Measurements from ENCODE around the gene C6orf89.

The C6orf89 gene, protein sequence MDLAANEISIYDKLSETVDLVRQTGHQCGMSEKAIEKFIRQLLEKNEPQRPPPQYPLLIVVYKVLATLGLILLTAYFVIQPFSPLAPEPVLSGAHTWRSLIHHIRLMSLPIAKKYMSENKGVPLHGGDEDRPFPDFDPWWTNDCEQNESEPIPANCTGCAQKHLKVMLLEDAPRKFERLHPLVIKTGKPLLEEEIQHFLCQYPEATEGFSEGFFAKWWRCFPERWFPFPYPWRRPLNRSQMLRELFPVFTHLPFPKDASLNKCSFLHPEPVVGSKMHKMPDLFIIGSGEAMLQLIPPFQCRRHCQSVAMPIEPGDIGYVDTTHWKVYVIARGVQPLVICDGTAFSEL

DNA sequence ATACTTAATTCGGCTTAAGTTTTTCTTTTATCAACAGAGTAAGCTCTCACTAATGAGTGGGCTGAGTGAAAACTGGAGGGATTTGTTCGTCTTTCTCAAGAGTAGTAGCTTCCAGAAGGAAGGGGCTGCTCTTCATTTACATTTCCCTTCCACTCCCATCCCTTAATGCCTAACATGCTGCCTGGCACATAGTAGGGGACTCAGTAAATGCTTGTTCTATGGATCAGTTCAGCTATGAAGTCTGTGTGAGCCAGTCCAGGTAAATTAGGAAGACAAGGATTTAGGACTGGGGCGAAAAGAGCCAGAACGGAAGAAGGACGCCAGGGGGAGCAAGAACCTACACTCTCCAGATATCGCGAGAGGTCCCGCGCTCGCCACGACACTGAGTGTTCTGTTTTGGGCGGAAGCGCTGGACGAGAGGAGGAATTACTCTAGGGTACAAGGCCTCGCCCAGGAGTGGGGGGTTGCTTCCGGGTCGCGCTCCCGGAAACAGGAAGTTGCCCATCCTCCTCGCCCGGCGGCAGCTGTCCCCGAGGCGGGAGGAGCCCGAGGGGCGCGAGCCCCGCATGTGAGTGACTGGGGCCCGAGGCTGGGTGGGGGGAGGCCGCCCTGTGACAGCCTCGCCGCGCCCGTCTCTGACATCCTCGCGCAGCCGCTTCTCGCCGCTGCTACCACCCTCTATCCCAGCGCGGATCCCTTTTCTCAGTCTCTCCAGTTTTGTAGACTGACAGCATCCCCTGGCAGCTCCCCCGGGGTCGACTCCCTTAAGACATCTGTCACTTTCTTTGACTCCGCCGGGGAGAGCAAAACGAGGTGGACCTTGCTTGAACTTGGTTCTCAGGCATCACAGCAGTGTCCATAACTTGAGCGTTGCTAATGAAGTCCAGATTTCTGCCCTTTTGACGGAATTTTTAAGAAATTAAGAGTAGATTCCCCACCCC lies at the start of gene C6orf89:
C6orf89 (plus strand) TSS at position 492 of the 941 bp plus-strand sequence. CDS start 13,493 bp downstream, outside the sequence.
- DNase-seq (ENCODE audit: low read depth): peak; percentile 96

DNA sequence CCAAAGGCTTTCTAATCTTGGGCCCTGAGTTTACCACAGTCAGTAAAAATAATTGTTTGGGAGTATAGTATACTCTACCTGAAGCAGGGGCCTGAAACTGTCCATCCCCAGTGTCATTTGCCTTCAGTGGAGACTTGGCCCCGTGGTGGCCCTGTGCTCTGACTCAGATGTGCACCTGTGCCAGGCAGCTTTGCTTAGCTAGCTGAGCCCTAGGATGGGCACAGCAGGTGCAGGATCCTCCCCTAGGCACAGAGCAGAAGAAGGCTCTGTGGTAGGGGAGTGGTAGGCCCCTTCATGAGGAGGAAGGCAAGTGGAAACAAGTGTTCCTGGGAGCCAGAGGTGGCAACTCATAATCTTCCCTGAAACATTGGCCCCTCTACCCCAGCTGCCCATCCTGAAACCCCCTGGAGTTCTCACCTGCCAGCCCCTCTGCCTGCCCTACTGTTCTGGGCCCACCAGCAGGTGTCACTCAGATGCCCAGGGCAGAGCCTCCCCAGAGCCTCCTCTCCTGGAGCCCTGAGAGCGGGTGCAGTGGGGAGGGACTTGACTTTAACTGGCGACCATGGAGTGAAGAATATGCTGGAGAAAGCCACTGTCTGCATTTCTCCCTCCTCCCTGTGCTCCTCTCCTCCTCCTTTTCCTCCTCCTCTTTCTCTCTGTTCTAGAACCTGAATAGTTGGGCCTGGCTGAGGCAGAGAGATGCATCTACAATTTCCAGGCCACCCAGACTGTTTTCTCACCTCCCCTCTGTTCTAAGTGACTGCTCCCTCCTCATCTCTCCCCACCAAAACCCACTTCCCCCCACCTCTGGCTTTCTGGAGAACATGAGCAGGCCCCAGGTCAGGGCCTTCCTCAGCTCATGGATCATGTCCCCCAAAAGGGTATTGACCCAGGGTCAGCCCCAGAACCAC lies 49.4 kb upstream of the C6orf89 start:
- DNase-seq (ENCODE audit: low read depth): no peak

DNA sequence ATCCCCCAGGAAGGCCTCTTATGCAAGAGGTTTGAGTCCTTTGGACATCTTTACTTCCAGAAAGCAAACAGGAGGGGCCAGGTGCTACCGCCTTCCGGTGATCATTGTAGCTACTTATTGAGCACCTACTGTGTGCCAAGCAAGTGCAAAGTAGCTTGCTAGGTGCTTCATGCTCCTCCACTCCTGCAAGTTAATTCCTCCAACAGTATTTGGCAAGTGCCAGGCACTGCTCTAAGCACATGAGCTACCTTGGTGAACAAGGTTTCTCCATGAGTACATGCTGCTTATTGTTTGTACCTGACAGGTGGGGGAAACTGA lies 48.8 kb upstream of the C6orf89 start:
- DNase-seq (ENCODE audit: low read depth): no peak

GRCh38 chr6:36837686-36838085 lies 48.1 kb upstream of the C6orf89 start:
- no peak for DNase-seq (ENCODE audit: low read depth)

DNA sequence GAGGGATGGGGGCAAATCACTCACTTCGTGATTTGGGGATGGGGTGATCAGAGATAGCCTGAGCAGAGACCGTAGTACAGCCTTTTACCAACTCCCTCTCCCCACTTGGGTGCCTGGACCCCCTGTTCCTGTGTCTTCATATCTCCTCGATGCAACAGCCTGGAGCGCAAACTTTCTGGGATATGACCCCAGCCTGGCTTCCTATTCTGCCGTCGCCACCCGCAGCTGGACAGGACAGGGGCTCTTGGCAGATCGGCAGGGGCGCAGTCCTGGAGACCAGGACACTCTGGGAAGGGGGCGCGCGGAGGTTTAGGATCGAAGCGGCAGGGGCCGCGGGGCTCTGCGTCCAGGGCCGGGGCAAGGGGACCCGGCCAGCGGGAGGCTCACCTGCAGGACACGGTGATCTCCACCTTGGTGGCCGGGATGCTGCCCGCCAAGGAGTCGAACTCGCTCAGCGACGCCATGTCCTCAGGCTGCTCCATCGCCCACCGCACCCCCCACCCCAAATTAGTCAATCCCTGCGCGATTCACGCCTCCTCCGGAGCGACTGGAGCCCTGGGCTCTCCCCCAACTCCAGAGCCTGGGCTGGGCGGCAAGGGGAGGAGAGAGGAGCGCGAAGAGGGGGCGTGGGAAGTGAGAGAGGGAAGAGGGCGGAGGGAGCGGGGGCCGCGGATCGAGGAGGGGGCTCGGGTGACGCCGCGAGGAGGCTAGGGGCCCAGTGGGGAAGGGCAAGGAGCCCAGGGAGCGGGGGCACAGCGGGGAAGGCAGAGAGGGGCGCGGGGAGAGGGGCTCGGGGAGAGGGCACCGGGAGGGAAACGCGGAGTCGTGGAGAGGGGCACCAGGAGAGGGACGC lies 46.6 kb upstream of the C6orf89 start, which contains the start of gene CPNE5:
CPNE5 (minus strand) TSS at position 549 of the 853 bp plus-strand sequence; CDS start at position 482, 67 bp downstream.
- DNase-seq (ENCODE audit: low read depth): no peak

DNA sequence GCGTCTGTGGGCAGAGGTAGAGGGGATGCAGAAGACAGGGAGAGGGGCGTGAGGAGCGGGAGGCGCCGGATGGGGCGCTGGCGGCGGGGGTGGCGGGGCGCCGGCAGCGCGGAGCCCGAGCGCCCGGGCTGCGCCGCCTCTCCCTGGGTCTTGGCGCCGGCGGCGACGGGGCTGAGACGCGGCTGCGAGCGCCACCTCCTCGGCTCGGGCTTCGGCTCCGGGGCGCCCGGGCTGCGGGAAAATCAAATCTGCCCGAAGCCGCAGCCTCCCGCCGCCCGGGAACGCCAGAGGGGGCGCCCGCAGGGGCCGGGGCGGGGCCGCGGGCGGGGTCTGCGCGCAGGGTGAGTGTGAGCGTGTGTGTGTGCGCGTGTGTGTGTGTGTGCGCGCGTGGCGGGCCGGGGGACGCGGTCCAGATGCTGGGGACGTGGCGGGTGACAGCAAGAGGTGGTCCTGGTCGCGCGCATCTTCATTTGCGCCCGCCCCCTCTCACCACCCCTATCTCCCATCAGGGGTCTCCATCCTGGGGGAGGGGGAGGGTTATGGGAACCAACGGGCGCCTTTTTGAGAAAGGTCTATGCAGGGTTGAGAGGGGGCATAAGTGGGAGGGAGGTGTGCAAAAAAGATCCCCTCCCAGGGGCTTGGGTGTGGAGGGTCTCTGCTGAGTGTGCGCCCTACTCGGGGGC lies 45.9 kb upstream of the C6orf89 start:
- DNase-seq (ENCODE audit: low read depth): peak; percentile 20

- peak; percentile 19 for DNase-seq (ENCODE audit: low read depth)
Measured at GRCh38 chr6:36840432-36841403, 45.0 kb upstream of the C6orf89 start.

DNA sequence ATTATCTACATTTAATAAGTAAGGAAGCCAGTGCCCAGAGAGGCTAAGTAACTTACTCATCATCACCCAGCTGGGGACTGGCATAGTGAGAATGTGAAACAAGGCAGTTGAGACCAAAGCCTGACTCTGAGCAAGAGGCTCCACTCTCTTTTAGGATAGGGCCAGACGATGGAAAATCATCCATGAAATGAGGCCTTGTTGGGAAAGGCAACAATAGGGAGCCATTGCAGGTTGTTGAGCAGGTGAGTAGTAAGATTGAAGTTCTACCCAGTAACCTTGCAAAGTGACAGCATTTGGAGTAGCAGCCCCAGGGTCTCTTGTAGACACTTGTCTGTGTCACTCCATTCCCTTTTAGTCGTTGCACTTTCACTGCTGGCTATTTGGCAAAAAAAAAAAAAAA lies 44.0 kb upstream of the C6orf89 start:
- no peak for DNase-seq (ENCODE audit: low read depth)

- no peak for DNase-seq (ENCODE audit: low read depth)
Measured at GRCh38 chr6:36843170-36843569, 42.6 kb upstream of the C6orf89 start.

- no peak for DNase-seq (ENCODE audit: low read depth)
Measured at GRCh38 chr6:36844232-36845170, 41.3 kb upstream of the C6orf89 start.

- DNase-seq (ENCODE audit: low read depth): no peak
Measured at GRCh38 chr6:36845233-36845632, 40.5 kb upstream of the C6orf89 start.

DNA sequence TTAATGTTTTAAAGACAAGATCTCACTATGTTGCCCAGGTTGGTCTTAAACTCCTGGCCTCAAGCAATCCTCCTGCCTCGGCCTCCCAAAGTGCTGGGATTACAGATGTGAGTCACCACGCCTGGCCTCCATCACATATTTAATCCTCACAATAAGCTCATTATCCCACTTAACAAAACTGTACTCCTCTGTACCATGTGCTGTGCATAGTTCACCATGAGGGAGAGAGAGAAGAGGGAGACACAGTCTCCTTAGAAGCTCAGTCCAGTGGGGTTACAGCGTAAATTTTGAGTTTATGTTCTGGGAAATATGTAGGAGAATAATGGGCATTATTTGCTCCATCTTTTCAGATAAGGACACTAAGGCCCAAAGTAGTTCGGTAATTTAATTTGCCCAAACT lies 38.6 kb upstream of the C6orf89 start:
- no peak for DNase-seq (ENCODE audit: low read depth)

DNA sequence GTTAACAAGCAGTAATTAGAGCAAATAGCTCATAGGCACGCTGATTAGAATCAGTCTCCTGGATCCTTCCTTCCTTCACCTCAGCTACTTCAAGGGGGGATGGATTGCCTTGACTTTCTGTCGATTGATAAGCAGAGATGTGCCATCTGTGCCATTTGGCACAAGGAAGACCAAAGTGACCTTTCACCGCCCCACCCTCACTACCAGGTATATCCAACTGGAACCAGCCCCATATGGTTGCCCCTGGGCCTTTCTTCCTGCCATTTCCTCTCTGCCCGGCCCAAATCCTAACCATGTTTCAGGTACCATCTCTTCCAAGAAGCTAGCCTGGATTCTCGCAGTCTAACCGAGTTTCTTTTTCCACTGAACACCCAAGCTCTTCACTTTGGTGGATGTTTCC lies 37.8 kb upstream of the C6orf89 start:
- DNase-seq (ENCODE audit: low read depth): no peak

DNA sequence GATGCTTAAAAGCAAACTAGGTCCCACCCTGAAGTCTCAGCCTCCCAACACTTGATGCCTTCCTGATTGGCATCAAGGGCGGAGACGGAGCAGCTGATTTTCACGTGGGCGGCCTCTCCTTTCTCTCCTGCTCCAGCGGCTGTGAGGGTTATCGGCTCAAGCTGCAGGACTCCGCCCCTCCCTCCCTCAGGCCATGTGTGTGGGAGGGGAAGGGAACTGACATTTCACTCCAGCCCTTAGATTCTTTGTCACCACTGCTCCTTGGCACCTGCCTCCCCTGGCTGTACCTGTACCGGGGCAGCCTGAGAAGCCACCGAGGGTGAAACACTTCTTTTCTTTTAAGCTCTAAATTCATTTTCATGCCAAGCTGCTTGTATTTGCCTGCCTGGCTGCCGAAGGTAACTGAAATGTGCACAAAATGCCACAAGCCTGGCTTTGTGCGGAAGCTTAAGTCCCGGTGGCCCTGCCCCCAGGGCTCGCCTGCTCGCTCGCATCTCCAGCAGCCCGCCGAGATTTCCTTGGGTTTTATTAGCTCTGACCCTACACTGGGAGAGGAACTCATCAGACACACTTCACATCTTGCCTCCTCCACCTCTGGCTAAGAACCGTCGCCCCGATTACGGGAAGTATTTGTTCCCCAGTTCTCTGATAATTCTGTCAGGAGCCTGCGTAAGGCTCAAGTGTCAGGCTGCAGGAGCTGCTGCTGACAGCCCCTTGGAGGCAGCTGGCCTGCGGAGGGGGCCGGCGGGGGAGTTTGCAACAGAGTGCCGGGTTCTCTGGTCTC lies 36.9 kb upstream of the C6orf89 start:
- DNase-seq (ENCODE audit: low read depth): no peak

- DNase-seq (ENCODE audit: low read depth): no peak
Measured at GRCh38 chr6:36850021-36850420, 35.7 kb upstream of the C6orf89 start.

- peak; percentile 21 for DNase-seq (ENCODE audit: low read depth)
Measured at GRCh38 chr6:36851149-36851614, 34.6 kb upstream of the C6orf89 start.

GRCh38 chr6:36851626-36852025 lies 34.1 kb upstream of the C6orf89 start:
- DNase-seq (ENCODE audit: low read depth): no peak
